ENCODE data around the gene HDGFL3. TPM values are rescaled to one million over a fixed set of nuclear protein-coding genes. Genes with fewer than 3 reads are reported as not detected.

HDGFL3 gene
- total RNA-seq: 100 to 1,000 TPM; 123 TPM
- 63.1 TPM for polyA plus RNA-seq (2013, experiment 1 of 2)
- 68.3 TPM for polyA plus RNA-seq (2013, experiment 2 of 2)
- long read RNA-seq, experiment 1, full-length matches to known transcripts: 22 of 54 reads
- long read RNA-seq, experiment 1, partial matches to known transcripts: 19 of 54 reads
- long read RNA-seq, experiment 1, other reads (novel, unspliced or antisense): 13 of 54 reads
- long read RNA-seq, experiment 2, full-length matches to known transcripts: 100 of 136 reads
- long read RNA-seq, experiment 2, partial matches to known transcripts: 8 of 136 reads
- long read RNA-seq, experiment 2, other reads (novel, unspliced or antisense): 28 of 136 reads
- long read RNA-seq, experiment 3, full-length matches to known transcripts: 89 of 131 reads
- long read RNA-seq, experiment 3, partial matches to known transcripts: 21 of 131 reads
- long read RNA-seq, experiment 3, other reads (novel, unspliced or antisense): 21 of 131 reads
- long read RNA-seq, experiment 4, full-length matches to known transcripts: 12 of 19 reads
- long read RNA-seq, experiment 4, partial matches to known transcripts: 2 of 19 reads
- long read RNA-seq, experiment 4, other reads (novel, unspliced or antisense): 5 of 19 reads

GRCh38 chr15:83207660-83208366 is at the start of gene HDGFL3:
TSS of gene HDGFL3 (minus strand) at chr15:83207823. CDS start at chr15:83207414, 409 bp downstream.
- peak; percentile 50 for TF ChIP-seq CTCF (conservative IDR thresholded peaks at IDR 0.05)
- Histone ChIP-seq H3K27me3 (ENCODE audit: control insufficient read depth, insufficient read depth, low read length, poor library complexity, severe bottlenecking) (no peaks in the 10 kb centered on the region), H3K9me3 (ENCODE audit: control insufficient read depth, low read length) (no peaks in the 10 kb centered on the region), H3K27ac (ENCODE audit: low read depth, low read length) (peak within 1 kb of the TSS; percentile 90), H3K4me1 (ENCODE audit: control insufficient read depth, insufficient read depth, low read length) (peaks cover 4% of the 10 kb centered on the region), H3K4me3 (ENCODE audit: low read length) (peak within 1 kb of the TSS; percentile 84), H3K9ac (ENCODE audit: extremely low read depth, low read length, poor library complexity, severe bottlenecking) (peak within 1 kb of the TSS; percentile 66), H3K36me3 (ENCODE audit: control insufficient read depth, insufficient read depth, low read length) (peaks cover 3% of the 10 kb centered on the region)
- Mint-ChIP-seq H3K4me1 (peaks cover 23% of the 10 kb centered on the region), H3K36me3 (ENCODE audit: low read depth) (no peaks in the 10 kb centered on the region), H3K9me3 (no peaks in the 10 kb centered on the region), H3K4me3 (no peak within 1 kb of the TSS), H3K27me3 (ENCODE audit: insufficient read depth) (no peaks in the 10 kb centered on the region), H3K27ac (peak within 1 kb of the TSS; percentile 95)
- WGBS, 2 experiments (ENCODE audit: insufficient coverage in 1 of 2, insufficient read length in 1 of 2): 0% methylated on average over 21 to 94 of the region's 94 CpGs
- peak; percentile 91 for DNase-seq

GRCh38 chr15:83250781-83251180 is 43.2 kb upstream of the HDGFL3 start:
- H3K4me1 Mint-ChIP-seq: no peaks in the 10 kb centered on the region
- H3K36me3 Mint-ChIP-seq (ENCODE audit: low read depth): no peaks in the 10 kb centered on the region
- no peak overlapping the region for H3K27ac Mint-ChIP-seq
- Histone ChIP-seq H3K4me1 (ENCODE audit: control insufficient read depth, insufficient read depth, low read length) (no peaks in the 10 kb centered on the region), H3K9me3 (ENCODE audit: control insufficient read depth, low read length) (no peaks in the 10 kb centered on the region), H3K36me3 (ENCODE audit: control insufficient read depth, insufficient read depth, low read length) (no peaks in the 10 kb centered on the region), H3K27me3 (ENCODE audit: control insufficient read depth, insufficient read depth, low read length, poor library complexity, severe bottlenecking) (peaks cover 19% of the 10 kb centered on the region), H3K27ac (ENCODE audit: low read depth, low read length) (no peak overlapping the region), H3K4me3 (ENCODE audit: low read length) (no peak overlapping the region), H3K9ac (ENCODE audit: extremely low read depth, low read length, poor library complexity, severe bottlenecking) (no peak overlapping the region)
- H3K9me3 Mint-ChIP-seq: no peaks in the 10 kb centered on the region
- H3K4me3 Mint-ChIP-seq: no peak overlapping the region
- no peak for DNase-seq
- TF ChIP-seq CTCF (conservative IDR thresholded peaks at IDR 0.05): no peak
- H3K27me3 Mint-ChIP-seq (ENCODE audit: insufficient read depth): peaks cover 22% of the 10 kb centered on the region

GRCh38 chr15:83249030-83249343 is 41.4 kb upstream of the HDGFL3 start:
- Histone ChIP-seq H3K27ac (ENCODE audit: low read depth, low read length) (no peak overlapping the region), H3K4me3 (ENCODE audit: low read length) (no peak overlapping the region)
- no peaks in the 10 kb centered on the region for H3K4me1 Mint-ChIP-seq

More at GRCh38 chr15:83249030-83249343, 41.4 kb upstream of the HDGFL3 start:
- peaks cover 19% of the 10 kb centered on the region for H3K27me3 ChIP-seq (ENCODE audit: control insufficient read depth, insufficient read depth, low read length, poor library complexity, severe bottlenecking)
- no peak overlapping the region for H3K9ac ChIP-seq (ENCODE audit: extremely low read depth, low read length, poor library complexity, severe bottlenecking)
- Mint-ChIP-seq H3K4me3 (no peak overlapping the region), H3K27ac (no peak overlapping the region), H3K36me3 (ENCODE audit: low read depth) (no peaks in the 10 kb centered on the region), H3K9me3 (no peaks in the 10 kb centered on the region), H3K27me3 (ENCODE audit: insufficient read depth) (peaks cover 32% of the 10 kb centered on the region)
- no peaks in the 10 kb centered on the region for H3K9me3 ChIP-seq (ENCODE audit: control insufficient read depth, low read length)
- no peak for TF ChIP-seq CTCF (conservative IDR thresholded peaks at IDR 0.05)
- WGBS, 2 experiments (ENCODE audit: insufficient coverage in 1 of 2, insufficient read length in 1 of 2): 43 to 60% methylated on average over 1 to 3 of the region's 3 CpGs
- DNase-seq: peak; percentile 50
- H3K36me3 ChIP-seq (ENCODE audit: control insufficient read depth, insufficient read depth, low read length): no peaks in the 10 kb centered on the region
- H3K4me1 ChIP-seq (ENCODE audit: control insufficient read depth, insufficient read depth, low read length): no peaks in the 10 kb centered on the region

Data from endodermal cell (in vitro differentiated cells).